Muscle of arm (tissue), 12 donors: ENCODE data around the gene NSMCE1. TPM values are rescaled to one million over a fixed set of nuclear protein-coding genes. Genes with fewer than 3 reads are reported as not detected.

Experiments
- DNase-seq: peaks from one replicate; pipeline ENCODE4 v3.0.0-alpha.2; 2013
- polyA plus RNA-seq, 12 donors: library from polyadenylated mRNA; unstranded; fragments of 120-200 nt; gene quantifications; one replicate each; pipeline ENCODE4 v1.2.1, GENCODE V29; 2013; ENCODE audit not compliant: insufficient read length in 12 of 12

NSMCE1 gene
- polyA plus RNA-seq, 12 donors = 41.9 to 190 (median 51.5) TPM; not detected in 1

- DNase-seq = no peak
Measured at GRCh38 chr16:27232901-27233625, 35.5 kb downstream of the NSMCE1 start.

GRCh38 chr16:27232061-27232900, 36.3 kb downstream of the NSMCE1 start:
- no peak for DNase-seq

- no peak for DNase-seq
Measured at GRCh38 chr16:27231692-27232060, 36.9 kb downstream of the NSMCE1 start.

GRCh38 chr16:27230562-27231001, 38.0 kb downstream of the NSMCE1 start:
- DNase-seq = no peak

- DNase-seq = no peak
Measured at GRCh38 chr16:27229891-27230470, 38.6 kb downstream of the NSMCE1 start.

- DNase-seq = peak; percentile 57
Measured at GRCh38 chr16:27228621-27229501, 39.7 kb downstream of the NSMCE1 start.

- no peak for DNase-seq
Measured at GRCh38 chr16:27228045-27228444, 40.5 kb downstream of the NSMCE1 start.

- DNase-seq = no peak
Measured at GRCh38 chr16:27226976-27227705, 41.4 kb downstream of the NSMCE1 start.

- DNase-seq = no peak
Measured at GRCh38 chr16:27226476-27226875, 42.1 kb downstream of the NSMCE1 start.

GRCh38 chr16:27225536-27226360, 42.8 kb downstream of the NSMCE1 start:
- no peak for DNase-seq

GRCh38 chr16:27224741-27225300, 43.8 kb downstream of the NSMCE1 start:
- DNase-seq = no peak

GRCh38 chr16:27224271-27224737, 44.3 kb downstream of the NSMCE1 start:
- DNase-seq = no peak

GRCh38 chr16:27223701-27224100, 44.9 kb downstream of the NSMCE1 start:
- DNase-seq = no peak

GRCh38 chr16:27223226-27223610, 45.4 kb downstream of the NSMCE1 start:
- DNase-seq = no peak

- DNase-seq = peak; percentile 49
Measured at GRCh38 chr16:27222249-27223225, 46.0 kb downstream of the NSMCE1 start.

- DNase-seq = no peak
Measured at GRCh38 chr16:27221576-27222248, 46.9 kb downstream of the NSMCE1 start.

GRCh38 chr16:27220991-27221390, 47.6 kb downstream of the NSMCE1 start:
- DNase-seq = no peak

GRCh38 chr16:27220527-27220926, 48.0 kb downstream of the NSMCE1 start:
- no peak for DNase-seq
